H1 (cell line): ENCODE measurements around the gene SCN3B. TPM values are rescaled to one million over a fixed set of nuclear protein-coding genes. Genes with fewer than 3 reads are reported as not detected.

Experiments
- CTCF ChIP-seq, 3 experiments: IDR thresholded peaks; 1 replicate in 2 of 3; 2 replicates in 1 of 3; pipeline versions ENCODE4 v1.5.1 to v1.6.1; 2011; ENCODE audit warnings: low read length in 3 of 3, mild to moderate bottlenecking in 3 of 3, inconsistent platforms in 2 of 3, low read depth in 1 of 3, moderate library complexity in 1 of 3; ENCODE audit not compliant: insufficient read depth in 1 of 3; ENCODE audit errors: control extremely low read depth in 1 of 3
- polyA plus RNA-seq, 7 experiments: library from polyadenylated mRNA; depleted of rRNA in 3 of 7; stranded (reverse) in 5 of 7; unstranded in 2 of 7; fragments of >200 nt in 5 of 7; fragments of 200-250 nt in 2 of 7; gene quantifications; 1 replicate in 5 of 7; 2 replicates in 1 of 7; 4 replicates in 1 of 7; pipeline versions ENCODE4 v1.2.1 to v1.2.3, GENCODE V29; 2011 to 2013; ENCODE audit warnings: missing spikeins in 2 of 7, mixed read lengths in 2 of 7
- total RNA-seq: library from RNA; stranded (reverse); fragmentation: NEBNext Ultra II Directional; extraction: Animal tissue kit (Norgen Biotek cat#: 25700); gene quantifications from 2 replicates; pipeline ENCODE4 v1.2.1, GENCODE V29; 2021

SCN3B gene
- total and polyA plus RNA-seq, 2 of the 8 experiments (the other 6 are each of a cell fraction or from before 2014, with no cell fraction given) = 0.67 to 1.1 TPM

- TF ChIP-seq CTCF (IDR thresholded peaks at IDR 0.05; ENCODE audit: control extremely low read depth in 1 of 3, insufficient read depth in 1 of 3, low read depth in 1 of 3, low read length in 3 of 3) = no peak
Observed at GRCh38 chr11:123670081-123670480, 15.7 kb upstream of the SCN3B start (continued).
